Subcutaneous abdominal adipose tissue (tissue), 5 donors: ENCODE measurements around the gene PAN3.
A peak's percentile ranks its signal among the peaks of the same experiment; 100 is the strongest.
"Not testable (repeated sequence)": the region's sequence is repeated elsewhere in the genome, so short reads cannot be mapped to it uniquely, and the experiment has no call there.

Experiments used
- H3K27ac ChIP-seq: one replicate; pipeline ENCODE4 v1.7.0; 2013; ENCODE audit warnings: low read depth, mild to moderate bottlenecking, inconsistent platforms, low read length, moderate library complexity
- H3K27me3 ChIP-seq, 5 donors: one replicate each; pipeline ENCODE4 v1.7.0; 2013; ENCODE audit warnings: low read length in 5 of 5, inconsistent platforms in 1 of 5; ENCODE audit not compliant: control insufficient read depth in 5 of 5, insufficient read depth in 4 of 5
- H3K36me3 ChIP-seq, 5 donors: one replicate each; pipeline ENCODE4 v1.7.0; 2013; ENCODE audit warnings: low read length in 5 of 5; ENCODE audit not compliant: control insufficient read depth in 5 of 5, insufficient read depth in 5 of 5
- H3K4me1 ChIP-seq, 5 donors: one replicate each; pipeline ENCODE4 v1.7.0; 2013; ENCODE audit warnings: low read length in 5 of 5, mild to moderate bottlenecking in 3 of 5, moderate library complexity in 1 of 5; ENCODE audit not compliant: control insufficient read depth in 5 of 5, insufficient read depth in 5 of 5
- H3K4me3 ChIP-seq, 5 donors: one replicate each; pipeline ENCODE4 v1.7.0; 2013; ENCODE audit warnings: low read length in 5 of 5, low read depth in 1 of 5
- H3K9ac ChIP-seq, 5 donors: one replicate each; pipeline ENCODE4 v1.7.0; 2013; ENCODE audit warnings: low read length in 5 of 5, mild to moderate bottlenecking in 4 of 5, moderate library complexity in 3 of 5
- H3K9me3 ChIP-seq, 5 donors: one replicate each; pipeline ENCODE4 v1.7.0; 2013; ENCODE audit warnings: low read length in 5 of 5; ENCODE audit not compliant: control insufficient read depth in 5 of 5
- donor health status: healthy.
- donor health status: healthy.
- donor health status: healthy.
- donor health status: healthy.
- donor health status: healthy.

Gene PAN3

DNA sequence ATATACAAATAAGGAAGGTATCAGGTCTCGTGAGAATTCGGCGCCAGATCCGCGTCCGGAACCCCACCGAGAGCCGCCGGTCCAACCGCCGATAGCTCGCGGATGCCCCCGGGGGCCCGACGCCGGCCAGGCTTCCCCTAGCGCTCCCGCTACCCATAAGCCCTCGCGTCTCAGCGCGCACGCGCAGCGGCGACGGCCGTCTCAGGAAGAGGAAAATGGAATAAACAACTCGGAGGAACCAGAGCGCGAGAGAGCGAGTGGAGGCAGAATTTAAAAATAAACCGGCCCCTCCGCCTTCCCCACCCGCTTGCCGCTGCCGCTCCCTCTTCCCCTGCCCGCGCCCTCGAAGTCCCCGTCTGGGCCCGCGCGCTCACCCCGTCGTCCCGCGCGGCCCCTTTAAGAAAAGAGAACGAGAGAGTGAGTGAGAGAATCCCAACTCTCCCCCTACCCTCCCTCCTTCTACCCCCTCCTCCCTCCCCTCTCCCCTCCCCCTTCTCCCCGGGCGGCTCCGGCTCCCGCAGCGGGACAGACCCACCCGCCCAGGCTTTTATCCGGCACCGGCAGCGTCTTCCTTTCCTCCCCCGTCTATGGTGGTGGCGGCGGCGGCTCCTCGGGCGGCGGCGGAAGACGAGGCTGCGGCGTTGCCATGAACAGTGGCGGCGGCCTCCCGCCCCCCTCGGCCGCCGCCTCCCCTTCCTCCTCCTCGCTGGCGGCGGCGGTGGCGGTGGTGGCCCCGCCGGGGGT is at the start of gene PAN3:
Gene PAN3, plus strand, starts transcription at position 534 of the 744 bp plus-strand sequence. Its CDS starts 113 bp downstream, at position 647.
- peaks cover 0 to 35% (median 25%) of the 10 kb centered on the region in 5 donors for H3K4me1 ChIP-seq
- no peaks in the 10 kb centered on the region for H3K9me3 ChIP-seq
- H3K27ac ChIP-seq: peak within 1 kb of the TSS; percentile 95
- H3K9ac ChIP-seq: peak within 1 kb of the TSS; percentile 70 to 98 (median 96)
- peak within 1 kb of the TSS; percentile 84 to 92 (median 87) for H3K4me3 ChIP-seq
- H3K27me3 ChIP-seq: no peaks in the 10 kb centered on the region
- H3K36me3 ChIP-seq: no peaks in the 10 kb centered on the region

DNA sequence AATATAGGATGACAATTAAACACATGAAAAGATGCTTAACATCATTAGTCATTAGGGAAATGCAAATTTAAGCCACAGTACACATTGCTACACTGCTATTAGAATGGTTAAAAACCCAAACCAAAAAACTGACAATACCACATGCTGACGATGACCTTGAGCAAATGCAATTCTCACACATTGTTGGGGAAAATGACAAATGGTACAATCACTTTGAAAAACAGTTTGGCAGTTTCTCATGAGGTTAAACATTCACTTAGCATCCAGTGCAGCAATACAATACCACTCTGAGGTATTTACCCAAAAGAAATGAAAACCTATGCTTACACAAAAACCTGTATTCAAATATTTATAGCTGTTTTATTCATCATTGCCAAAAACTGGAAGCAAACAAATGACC is 49.3 kb upstream of the PAN3 start:
- no peaks in the 10 kb centered on the region for H3K36me3 ChIP-seq
- H3K9me3 ChIP-seq: no peaks in the 10 kb centered on the region
- H3K4me1 ChIP-seq: no peaks in the 10 kb centered on the region
- H3K9ac ChIP-seq: no peak overlapping the region
- no peak overlapping the region for H3K4me3 ChIP-seq
- no peak overlapping the region for H3K27ac ChIP-seq
- H3K27me3 ChIP-seq: peaks cover 0 to 3% (median 0%) of the 10 kb centered on the region in 5 donors

DNA sequence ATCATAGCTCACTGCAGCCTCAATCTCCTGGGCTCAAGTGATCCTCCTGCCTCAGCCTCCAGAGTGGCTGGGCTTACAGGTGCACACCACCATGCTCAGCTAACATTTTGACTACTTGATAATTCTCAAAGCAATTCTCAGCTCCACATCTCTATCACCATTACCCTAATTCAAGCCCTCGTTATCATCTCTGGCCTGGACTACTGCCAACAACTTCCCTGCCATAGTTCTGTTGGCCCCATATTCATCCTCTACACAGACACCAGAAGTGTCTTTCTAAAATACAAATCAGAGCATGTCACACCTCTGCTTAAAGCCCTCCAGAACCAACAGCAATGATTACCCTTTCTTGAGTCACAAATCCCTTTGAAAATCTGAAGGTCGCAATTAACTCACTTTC is 45.9 kb upstream of the PAN3 start:
- H3K27me3 ChIP-seq: peaks cover 0 to 13% (median 0%) of the 10 kb centered on the region in 5 donors
- H3K4me3 ChIP-seq: no peak overlapping the region
- no peaks in the 10 kb centered on the region for H3K9me3 ChIP-seq
- H3K27ac ChIP-seq: no peak overlapping the region
- H3K9ac ChIP-seq: no peak overlapping the region
- H3K36me3 ChIP-seq: no peaks in the 10 kb centered on the region
- H3K4me1 ChIP-seq: no peaks in the 10 kb centered on the region

- Histone ChIP-seq H3K4me1 (no peaks in the 10 kb centered on the region), H3K27me3 (peaks cover 0 to 25% (median 5%) of the 10 kb centered on the region in 5 donors), H3K27ac (no peak overlapping the region), H3K9ac (no peak overlapping the region), H3K36me3 (no peaks in the 10 kb centered on the region), H3K4me3 (no peak overlapping the region), H3K9me3 (peaks cover 0 to 4% (median 0%) of the 10 kb centered on the region in 5 donors)
These were observed 44.5 kb upstream of the PAN3 start for GRCh38 chr13:28093881-28094280.

DNA sequence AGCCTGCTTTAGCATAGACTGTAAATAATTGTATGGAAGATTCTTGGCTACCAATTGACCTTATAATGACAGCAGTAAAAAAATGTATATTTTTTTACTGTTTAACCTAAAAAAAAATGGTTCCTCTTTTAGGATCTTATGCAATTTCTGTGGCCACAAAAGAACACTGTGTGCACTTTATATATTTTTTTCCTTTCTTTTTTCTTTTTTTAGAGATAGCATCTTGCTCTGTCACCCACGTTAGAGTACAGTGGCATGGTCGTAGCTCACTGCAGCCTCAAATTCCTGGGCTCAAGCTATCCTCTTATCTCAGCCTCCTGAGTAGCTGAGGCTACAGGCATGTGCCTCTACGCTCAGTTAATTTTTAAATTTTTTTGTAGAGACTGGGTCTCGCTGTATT is 44.0 kb upstream of the PAN3 start:
- Histone ChIP-seq H3K27ac (no peak overlapping the region), H3K9me3 (peaks cover 0 to 6% (median 0%) of the 10 kb centered on the region in 5 donors), H3K36me3 (no peaks in the 10 kb centered on the region), H3K4me3 (no peak overlapping the region), H3K4me1 (no peaks in the 10 kb centered on the region), H3K27me3 (peaks cover 0 to 29% (median 5%) of the 10 kb centered on the region in 5 donors), H3K9ac (no peak overlapping the region)

DNA sequence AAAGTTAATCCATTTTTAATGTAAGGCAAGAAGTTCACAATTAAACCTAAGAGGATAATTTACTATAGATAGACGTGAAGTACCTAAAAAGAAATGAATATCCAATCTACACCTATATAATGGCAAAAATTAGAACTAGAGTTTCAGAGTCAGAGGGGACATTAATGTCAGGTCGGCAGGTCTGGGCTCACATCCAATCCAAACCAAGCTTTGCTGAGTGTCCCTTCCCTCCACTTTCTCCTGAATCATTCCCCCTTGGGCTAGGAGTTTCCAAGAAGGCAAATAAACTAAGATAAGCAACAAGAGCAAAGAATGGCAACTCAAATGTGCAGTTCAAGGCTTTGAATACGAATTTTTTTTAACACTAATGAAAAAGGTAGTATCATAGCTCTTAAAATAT is 40.8 kb upstream of the PAN3 start:
- H3K27me3 ChIP-seq: peaks cover 17 to 60% (median 23%) of the 10 kb centered on the region in 5 donors
- H3K4me3 ChIP-seq: no peak overlapping the region
- no peak overlapping the region for H3K27ac ChIP-seq
- no peaks in the 10 kb centered on the region for H3K36me3 ChIP-seq
- no peak overlapping the region for H3K9ac ChIP-seq
- H3K4me1 ChIP-seq: peaks cover 0 to 14% (median 13%) of the 10 kb centered on the region in 5 donors
- peaks cover 0 to 6% (median 0%) of the 10 kb centered on the region in 5 donors for H3K9me3 ChIP-seq

GRCh38 chr13:28099396-28100149 is 38.8 kb upstream of the PAN3 start:
- H3K36me3 ChIP-seq: no peaks in the 10 kb centered on the region
- H3K4me3 ChIP-seq: peak overlapping the region in 3 of 5 donors; percentile 50 to 66 (median 56)
- no peak overlapping the region for H3K27ac ChIP-seq
- H3K4me1 ChIP-seq: peaks cover 0 to 14% (median 13%) of the 10 kb centered on the region in 5 donors
- peaks cover 0 to 6% (median 0%) of the 10 kb centered on the region in 5 donors for H3K9me3 ChIP-seq
- peaks cover 17 to 59% (median 23%) of the 10 kb centered on the region in 5 donors for H3K27me3 ChIP-seq
- no peak overlapping the region for H3K9ac ChIP-seq

DNA sequence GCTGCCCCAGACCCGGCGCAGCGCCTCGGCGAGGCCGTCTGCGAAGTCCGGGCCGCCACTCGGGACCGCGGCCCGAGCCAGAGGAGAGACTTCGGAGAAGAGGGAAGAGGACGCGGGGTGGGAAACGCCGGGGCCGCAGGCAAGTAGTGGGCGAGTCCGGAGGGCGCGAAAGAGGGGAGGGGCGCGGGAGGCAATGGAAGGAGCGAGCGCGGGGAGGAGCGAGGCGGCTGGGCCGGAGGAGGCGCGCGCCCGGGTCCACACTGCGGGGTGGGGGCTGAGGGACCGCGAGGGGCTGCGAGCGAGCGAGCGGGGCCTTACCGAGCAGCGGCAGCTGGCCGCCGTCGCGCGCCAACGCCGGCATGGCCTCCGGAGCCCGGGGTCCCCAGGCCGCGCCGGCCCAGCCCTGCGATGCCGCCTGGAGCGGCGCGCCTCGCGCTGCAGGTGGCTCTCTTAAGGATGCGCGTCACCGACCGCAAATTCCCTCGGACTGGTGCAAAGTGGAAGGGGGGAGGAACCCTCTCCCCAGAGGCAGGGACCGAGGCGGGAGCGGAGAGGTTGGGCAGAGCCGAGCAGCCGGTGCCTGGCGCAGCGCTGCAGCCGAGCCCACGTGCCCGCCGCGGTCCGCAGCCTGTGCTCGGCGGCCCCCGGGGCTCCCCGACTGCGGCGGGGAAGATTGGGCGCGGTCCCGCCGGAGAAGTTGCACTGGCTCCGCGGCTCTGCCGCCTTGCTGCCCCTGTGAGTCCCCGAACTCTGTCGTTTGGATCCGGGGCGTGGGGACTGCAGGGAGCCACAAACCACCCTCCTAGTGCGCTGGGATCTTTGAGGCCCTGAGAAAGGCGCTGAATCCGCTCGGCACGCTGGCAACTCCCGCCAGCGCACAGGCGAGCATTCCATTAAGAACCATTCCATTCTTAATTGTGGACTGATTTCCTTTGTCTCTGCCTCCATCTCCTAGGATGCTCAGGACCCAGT is 37.9 kb upstream of the PAN3 start, which contains the start of gene FLT3:
Gene FLT3, minus strand, starts transcription at position 427 of the 972 bp plus-strand sequence. Its CDS starts 66 bp downstream, at position 361.
- Histone ChIP-seq H3K4me3 (peak within 1 kb of the TSS in 4 of 5 donors; percentile 39 to 66 (median 53)), H3K4me1 (peaks cover 0 to 14% (median 13%) of the 10 kb centered on the region in 5 donors), H3K27ac (no peak within 1 kb of the TSS), H3K9ac (no peak within 1 kb of the TSS), H3K9me3 (peaks cover 0 to 6% (median 0%) of the 10 kb centered on the region in 5 donors), H3K36me3 (no peaks in the 10 kb centered on the region), H3K27me3 (peaks cover 17 to 59% (median 23%) of the 10 kb centered on the region in 5 donors)

DNA sequence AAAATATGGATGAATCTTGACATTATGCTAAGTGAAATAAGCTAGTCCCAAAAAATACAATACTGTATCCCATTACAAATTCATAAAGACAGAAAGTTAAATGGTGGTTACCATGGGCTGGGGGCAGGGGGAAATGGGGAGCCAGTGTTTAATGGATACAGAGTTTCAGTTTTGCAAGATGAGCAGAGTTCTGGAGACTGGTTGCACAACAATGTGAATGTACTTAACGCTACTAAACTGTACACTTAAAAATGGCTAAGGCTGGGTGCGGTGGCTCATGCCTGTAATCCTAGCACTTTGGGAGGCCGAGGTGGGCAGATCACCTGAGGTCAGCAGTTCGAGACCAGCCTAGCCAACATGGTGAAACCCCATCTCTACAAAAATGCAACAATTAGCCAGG is 36.5 kb upstream of the PAN3 start:
- H3K9ac ChIP-seq, H3K4me3 ChIP-seq, H3K9me3 ChIP-seq, H3K27ac ChIP-seq, H3K36me3 ChIP-seq: not testable (repeated sequence)
- Histone ChIP-seq H3K4me1 (peaks cover 0 to 14% (median 13%) of the 10 kb centered on the region in 5 donors), H3K27me3 (peaks cover 17 to 53% (median 23%) of the 10 kb centered on the region in 5 donors)
